ENCODE measurements around the gene ABI1. TPM values are rescaled to one million over a fixed set of nuclear protein-coding genes. Genes with fewer than 3 reads are reported as not detected.

ABI1 gene
- total and polyA plus RNA-seq, 8 donors: 13.0 to 30.0 (median 18.2) TPM

DNA sequence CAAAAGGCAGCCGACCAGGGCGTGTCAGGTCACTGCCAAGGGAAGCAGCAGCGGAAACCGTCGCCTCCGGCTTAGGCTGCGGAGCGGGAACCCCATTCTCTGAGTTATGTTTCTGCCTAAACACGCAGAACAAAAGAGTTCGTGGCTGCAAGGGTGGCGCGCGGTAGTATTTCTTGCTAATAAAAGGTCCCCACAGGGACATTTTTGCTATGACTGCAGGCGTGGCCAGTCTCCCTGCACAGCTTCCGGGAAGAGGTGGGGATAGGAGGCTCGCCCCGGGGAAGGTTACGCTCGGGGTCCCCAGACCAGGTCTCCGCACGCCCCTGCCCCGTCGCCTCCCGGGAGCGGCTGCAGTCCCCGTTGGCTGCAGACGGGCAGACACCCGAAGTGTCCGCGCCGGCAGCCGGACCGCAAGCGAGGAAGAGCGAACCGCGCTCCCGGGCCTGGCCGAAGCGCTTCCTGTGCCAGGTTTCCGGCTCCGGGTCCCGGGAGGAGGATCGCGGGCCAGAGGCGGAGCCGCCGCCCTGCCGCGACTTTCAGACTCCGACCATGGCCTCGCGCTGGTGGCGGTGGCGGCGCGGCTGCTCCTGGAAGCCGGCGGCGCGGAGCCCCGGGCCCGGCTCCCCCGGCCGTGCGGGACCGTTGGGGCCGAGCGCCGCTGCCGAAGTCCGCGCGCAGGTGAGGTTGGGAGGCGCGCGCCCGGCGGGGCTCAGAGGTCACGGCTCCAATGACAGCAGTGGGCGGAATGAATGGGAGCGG, 163.4 kb downstream of the ABI1 start, which contains the start of gene PDSS1:
PDSS1 (plus strand) TSS at position 539 of the 759 bp plus-strand sequence; CDS start at position 550, 11 bp downstream.
- no peak for FAIRE-seq
- H3K4me1 ChIP-seq: peaks cover 0 to 10% (median 6%) of the 10 kb centered on the region in 3 donors
- H3K27me3 ChIP-seq: no peaks in the 10 kb centered on the region
- H3K27ac ChIP-seq: peak within 1 kb of the TSS; percentile 67 to 87 (median 81)
- peak; percentile 96 to 98 (median 97) for ATAC-seq
- peak within 1 kb of the TSS; percentile 89 to 97 (median 93) for H3K4me3 ChIP-seq
- no peaks in the 10 kb centered on the region for H3K36me3 ChIP-seq
- intact Hi-C loops (cut with DNase I): no loop called here
- peak; percentile 55 to 88 (median 72) for DNase-seq
- H3K9me3 ChIP-seq: no peaks in the 10 kb centered on the region
- 0 to 1% methylated on average over 65 to 82 of the region's 82 CpGs for WGBS, 2 donors
- TF ChIP-seq, protein P1, sequence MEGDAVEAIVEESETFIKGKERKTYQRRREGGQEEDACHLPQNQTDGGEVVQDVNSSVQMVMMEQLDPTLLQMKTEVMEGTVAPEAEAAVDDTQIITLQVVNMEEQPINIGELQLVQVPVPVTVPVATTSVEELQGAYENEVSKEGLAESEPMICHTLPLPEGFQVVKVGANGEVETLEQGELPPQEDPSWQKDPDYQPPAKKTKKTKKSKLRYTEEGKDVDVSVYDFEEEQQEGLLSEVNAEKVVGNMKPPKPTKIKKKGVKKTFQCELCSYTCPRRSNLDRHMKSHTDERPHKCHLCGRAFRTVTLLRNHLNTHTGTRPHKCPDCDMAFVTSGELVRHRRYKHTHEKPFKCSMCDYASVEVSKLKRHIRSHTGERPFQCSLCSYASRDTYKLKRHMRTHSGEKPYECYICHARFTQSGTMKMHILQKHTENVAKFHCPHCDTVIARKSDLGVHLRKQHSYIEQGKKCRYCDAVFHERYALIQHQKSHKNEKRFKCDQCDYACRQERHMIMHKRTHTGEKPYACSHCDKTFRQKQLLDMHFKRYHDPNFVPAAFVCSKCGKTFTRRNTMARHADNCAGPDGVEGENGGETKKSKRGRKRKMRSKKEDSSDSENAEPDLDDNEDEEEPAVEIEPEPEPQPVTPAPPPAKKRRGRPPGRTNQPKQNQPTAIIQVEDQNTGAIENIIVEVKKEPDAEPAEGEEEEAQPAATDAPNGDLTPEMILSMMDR (IDR thresholded peaks at IDR 0.05): no peak

DNA sequence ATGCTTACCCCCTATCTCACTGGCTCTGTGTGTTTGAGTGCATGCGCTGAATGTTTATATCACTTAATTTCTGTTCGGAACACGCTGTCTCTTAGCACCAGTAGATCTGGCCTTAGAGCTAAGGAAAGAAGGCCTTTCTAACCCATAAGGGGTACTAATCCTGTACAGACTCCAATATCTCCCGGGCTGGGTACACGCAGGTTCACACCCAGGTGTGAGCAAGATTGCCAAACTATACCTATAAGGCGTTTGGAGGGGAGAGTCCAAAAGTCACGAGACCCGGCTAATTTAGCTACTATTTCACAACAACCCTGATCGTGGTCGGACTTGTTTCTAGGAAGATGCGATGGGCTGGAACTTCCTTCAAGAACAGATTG, 164.0 kb downstream of the ABI1 start:
- peak overlapping the region; percentile 67 to 87 (median 81) for H3K27ac ChIP-seq
- FAIRE-seq: no peak
- ATAC-seq: peak in 1 of 4 donors; percentile 7

More for the DNA sequence above, 164.0 kb downstream of the ABI1 start:
- H3K9me3 ChIP-seq: no peaks in the 10 kb centered on the region
- H3K27me3 ChIP-seq: no peaks in the 10 kb centered on the region
- no peaks in the 10 kb centered on the region for H3K36me3 ChIP-seq
- H3K4me1 ChIP-seq: peaks cover 0 to 10% (median 6%) of the 10 kb centered on the region in 3 donors
- intact Hi-C loops (cut with DNase I): no loop called here
- WGBS, 2 donors: 18 to 22% methylated on average over 11 of the region's 11 CpGs
- TF ChIP-seq, protein P1 (IDR thresholded peaks at IDR 0.05): no peak
- no peak for DNase-seq
- peak overlapping the region; percentile 89 to 97 (median 93) for H3K4me3 ChIP-seq

Other genes starting within 250 kb of the ABI1 start
- 1 to 10 TPM in 4 of 6 donors, under 1 TPM in 2; 0.69 to 2.7 (median 1.5) TPM for gene PDSS1, start 163.3 kb downstream of the ABI1 start, total RNA-seq
- gene PDSS1, start 163.3 kb downstream of the ABI1 start, polyA plus RNA-seq: 1 to 10 TPM; 2.7 to 3.1 TPM
- 1 to 10 TPM; 1.7 to 5.4 (median 3.9) TPM for gene ANKRD26, start 239.5 kb upstream of the ABI1 start, total RNA-seq
- 1 to 10 TPM; 2.0 to 2.3 TPM for gene ANKRD26, start 239.5 kb upstream of the ABI1 start, polyA plus RNA-seq

Measured in pancreas (tissue), 10 donors.